NCI-H2081 treated with DMSO at 0.1 percent for 48 hours (cell line): ENCODE results near the gene TRIM68.

ENCODE experiments used
- DNase-seq: peaks from one replicate; lab custom pipeline; 2025; lab: John Stamatoyannopoulos, UW

The TRIM68 gene

DNA sequence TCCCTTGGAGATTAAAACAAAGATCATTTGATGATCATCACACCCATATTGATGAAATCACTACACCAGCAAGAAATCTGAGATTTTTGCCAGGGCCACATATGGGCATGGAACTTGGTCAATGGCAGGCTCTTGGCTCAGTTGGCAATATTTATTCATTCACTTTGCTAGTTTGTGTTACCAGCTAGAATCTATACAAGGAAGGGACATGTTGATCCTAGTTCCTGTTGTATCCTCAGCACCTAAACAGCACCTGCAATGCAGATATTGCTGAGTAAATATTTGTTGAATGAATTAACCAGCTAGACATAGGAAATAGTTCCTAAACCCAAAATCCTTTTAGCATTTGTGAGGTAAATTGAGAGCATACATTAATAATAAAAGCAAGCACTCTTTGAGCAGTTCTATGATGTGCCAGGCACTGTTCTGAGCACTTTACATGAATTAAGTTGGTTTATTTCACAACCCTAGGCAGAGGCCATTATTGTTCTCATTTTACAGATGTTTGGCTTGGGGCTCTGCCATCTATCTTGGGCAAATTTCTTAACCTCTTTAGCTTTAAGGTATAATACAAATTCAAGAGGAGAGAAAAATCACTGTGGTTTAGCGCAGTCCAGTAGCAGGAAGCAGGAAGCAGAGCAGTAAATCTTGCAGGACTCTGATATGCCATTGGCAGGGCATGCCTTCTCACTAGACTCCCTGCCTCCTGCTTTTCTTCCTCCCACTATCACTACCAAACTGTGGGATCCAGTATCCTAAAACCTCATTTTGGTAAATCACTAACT, 1.6 kb downstream of the TRIM68 start:
- DNase-seq = no peak

DNA sequence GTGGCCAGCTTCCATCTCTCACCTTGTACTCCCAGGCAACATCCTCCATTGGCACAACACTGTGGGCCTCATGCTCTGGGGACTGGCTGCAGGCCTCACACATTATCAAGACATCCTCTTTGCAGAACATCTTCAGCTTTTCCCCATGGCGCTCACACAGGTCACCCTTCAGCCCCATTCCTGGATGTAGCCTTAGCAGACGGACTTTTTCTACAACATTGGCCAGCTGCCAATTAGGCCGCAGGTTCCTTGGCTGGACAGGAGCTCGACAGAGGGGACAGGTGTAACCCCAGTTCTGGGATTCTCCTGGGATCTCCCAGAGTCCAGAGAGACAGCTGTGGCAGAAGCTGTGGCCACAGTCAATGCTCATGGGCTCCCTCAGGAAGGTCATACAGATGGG, 3.0 kb downstream of the TRIM68 start:
- DNase-seq = no peak

DNA sequence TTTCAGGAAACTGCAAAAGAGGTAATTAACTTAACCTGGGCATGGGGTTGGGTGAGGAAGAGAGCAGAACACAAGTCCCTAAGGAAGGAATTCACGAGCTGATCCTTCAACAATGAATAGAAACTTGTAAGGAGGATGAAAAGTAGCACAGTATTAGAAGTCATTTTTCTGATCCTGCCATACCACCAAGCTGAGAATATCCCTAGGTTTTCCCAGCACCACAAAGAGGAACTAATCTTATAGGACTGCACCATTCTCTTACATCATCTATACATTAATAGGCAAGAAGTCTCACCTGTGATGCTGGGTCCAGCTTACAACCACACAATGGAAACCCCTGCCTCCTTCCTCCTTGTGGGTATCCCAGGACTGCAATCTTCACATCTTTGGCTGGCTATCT, 14.3 kb downstream of the TRIM68 start, which contains the start of gene OR52I1:
TSS of gene OR52I1 (plus strand) at position 301 of the 400 bp plus-strand sequence. CDS start at position 301, 0 bp downstream.
- DNase-seq = no peak

DNA sequence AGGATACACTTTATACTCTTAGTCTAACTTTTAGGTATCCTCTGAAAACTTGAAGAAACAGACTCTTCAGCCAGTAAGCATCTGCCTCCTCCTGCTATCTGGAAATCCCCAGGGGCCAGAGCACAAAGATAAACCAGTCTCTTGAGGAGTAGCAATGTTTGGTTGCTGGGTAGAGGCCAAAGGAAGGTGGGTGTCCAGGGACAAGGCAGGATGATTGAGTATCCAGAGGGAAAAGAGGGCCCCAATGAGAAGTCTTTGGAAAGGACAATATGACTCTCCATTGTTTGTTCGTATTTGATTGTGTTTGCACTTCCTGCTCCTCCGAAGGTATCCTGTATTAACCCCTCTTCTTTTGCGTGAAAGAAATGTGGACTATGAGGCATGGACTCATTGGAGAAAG, 19.0 kb downstream of the TRIM68 start:
- DNase-seq = no peak

DNA sequence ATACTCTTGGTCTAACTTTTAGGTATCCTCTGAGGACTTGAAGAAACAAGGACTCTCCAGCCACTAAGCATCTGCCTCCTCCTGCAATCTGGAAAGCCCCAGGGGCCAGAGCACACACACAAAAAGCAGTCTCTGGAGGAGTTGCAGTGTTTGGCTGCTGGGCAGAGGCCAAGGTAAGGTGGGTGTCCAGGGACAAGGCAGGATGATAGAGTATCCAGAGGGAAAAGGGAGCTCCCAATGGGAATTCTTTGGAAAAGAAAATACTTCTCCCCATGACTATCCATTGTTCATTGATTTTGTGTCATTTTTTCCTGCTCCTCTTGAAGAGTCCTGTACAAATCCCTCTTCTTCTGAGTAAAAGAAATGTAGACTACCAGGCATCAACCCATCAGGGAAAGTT, 26.6 kb downstream of the TRIM68 start, which contains the start of gene OR52I2:
TSS of gene OR52I2 (plus strand) at position 301 of the 400 bp plus-strand sequence.
- no peak for DNase-seq

DNA sequence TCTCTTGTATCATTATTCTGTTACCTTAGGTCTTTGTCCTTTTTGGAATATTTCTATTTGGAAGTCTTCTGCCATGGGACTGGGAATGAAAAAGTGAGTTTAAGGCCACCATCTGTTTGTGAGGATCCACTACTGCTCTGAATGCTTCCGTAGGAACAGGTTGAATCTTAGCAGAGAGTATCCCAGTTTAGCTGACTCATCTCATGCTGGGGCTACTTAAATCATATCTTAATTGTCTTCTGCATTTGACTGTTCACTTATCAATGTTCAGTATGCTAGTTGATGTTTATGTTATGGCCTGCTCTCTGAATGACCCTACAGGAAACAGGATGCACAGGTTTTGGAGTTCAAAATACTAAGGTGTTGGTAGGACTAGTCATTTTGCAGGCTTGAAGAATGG, 27.9 kb downstream of the TRIM68 start:
- DNase-seq = no peak

DNA sequence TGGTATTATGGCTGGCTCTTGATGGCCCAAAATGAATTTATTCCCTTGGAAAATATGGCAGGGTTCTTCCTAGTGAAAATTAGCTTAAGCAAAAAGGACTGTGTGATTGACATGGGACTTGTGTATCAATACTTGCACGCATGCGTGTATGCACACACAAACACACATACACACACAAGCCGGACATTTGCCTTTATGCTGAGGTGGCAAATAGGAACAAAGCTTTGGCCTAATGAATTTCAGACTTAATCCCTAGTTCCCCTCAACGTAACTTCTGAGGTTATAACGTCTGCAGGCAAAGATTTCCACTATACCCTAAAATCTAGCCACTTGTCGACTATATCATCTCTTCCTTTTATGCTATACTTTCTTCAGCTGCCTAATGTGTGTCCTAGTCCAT, 29.4 kb downstream of the TRIM68 start:
- DNase-seq = no peak

DNA sequence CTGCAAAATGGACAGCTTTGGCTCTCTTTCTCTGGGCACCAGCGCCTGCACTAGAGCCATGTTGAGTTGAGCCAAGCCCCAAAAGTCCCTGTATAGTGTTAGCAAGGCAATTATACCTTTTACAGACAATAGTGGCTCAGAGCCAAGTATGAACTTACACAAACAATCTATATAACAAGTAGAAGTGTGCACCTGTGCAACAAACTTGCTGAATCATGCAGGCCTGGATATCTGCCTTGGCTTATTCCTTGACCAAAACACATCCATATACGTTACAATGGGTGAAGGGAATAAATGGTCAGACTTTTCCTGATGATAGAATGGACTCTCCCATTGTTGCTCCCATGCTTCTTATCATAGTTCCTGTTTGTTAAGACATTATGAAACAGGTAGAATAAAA, 30.3 kb downstream of the TRIM68 start:
- no peak for DNase-seq

DNA sequence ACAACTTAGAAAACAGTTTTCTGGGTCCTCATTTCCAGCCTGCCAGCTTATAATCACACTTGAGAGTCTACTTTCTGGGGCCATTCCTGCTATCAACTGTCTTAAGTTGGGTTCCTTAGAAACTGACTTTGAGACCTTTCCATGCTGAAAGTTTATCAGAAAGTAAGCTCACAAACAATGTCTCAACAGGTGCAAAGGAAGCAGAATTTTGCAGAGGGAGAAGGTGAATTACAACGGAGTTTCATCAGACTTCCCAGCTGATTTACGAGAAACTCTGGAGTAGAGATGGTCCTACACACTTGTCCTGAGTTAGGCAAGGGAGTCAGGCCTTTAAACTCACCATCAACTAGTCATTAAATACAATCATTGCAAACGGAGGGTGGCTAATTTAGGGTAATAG, 31.2 kb downstream of the TRIM68 start:
- DNase-seq = no peak

DNA sequence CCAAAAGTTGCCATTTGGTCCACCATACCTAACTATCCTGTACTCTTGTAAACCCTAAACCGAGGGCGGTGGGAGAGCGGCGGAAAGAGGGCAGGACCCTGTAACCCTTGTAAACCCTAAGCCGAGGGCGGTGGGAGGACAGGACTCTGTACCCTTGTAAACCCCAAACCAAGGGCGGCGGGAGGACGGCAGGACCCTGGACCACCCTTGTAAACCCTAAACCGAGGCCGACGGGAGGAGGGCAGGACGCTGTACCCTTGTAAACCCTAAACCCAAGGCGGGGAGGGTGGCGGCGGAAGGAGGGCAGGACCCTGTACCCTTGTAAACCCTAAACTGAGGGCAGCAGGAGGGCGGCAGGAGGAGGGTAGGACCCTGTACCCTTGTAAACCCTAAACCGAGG, 39.0 kb downstream of the TRIM68 start:
- DNase-seq = no peak

DNA sequence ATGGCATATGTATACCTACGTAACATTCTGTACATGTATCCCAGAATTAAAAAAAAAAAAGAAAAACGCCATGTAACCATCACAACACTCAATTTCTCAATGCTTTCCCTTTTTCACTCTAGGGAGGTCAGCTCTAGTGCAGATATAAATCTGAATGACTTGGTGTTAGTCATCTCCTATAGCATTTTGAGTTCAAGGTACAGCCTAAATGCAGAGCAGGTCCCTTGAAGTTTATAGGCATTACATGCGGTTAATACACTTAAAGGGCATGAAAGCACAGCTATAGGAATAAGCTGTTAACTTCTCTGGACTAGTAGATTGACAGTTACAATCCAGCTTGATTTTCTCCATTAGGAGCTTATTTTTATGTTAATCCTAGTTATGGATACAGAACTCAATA, 42.7 kb downstream of the TRIM68 start:
- no peak for DNase-seq

DNA sequence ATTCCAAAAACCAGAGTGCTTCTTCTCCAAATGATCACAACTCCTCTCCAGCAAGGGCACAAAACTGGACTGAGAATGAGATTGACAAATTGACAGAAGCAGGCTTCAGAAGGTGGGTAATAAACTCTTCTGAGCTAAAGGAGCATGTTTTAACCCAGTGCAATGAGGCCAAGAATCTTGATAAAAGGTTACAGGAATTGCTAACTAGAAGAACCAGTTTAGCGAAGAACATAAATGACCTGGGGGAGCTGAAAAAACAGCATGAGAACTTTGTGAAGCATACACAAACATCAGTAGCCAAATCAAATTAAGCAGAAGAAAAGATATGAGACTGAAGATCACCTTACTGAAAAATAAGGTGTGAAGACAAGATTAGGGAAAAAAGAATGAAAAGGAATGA, 47.6 kb downstream of the TRIM68 start:
- DNase-seq = no peak

DNA sequence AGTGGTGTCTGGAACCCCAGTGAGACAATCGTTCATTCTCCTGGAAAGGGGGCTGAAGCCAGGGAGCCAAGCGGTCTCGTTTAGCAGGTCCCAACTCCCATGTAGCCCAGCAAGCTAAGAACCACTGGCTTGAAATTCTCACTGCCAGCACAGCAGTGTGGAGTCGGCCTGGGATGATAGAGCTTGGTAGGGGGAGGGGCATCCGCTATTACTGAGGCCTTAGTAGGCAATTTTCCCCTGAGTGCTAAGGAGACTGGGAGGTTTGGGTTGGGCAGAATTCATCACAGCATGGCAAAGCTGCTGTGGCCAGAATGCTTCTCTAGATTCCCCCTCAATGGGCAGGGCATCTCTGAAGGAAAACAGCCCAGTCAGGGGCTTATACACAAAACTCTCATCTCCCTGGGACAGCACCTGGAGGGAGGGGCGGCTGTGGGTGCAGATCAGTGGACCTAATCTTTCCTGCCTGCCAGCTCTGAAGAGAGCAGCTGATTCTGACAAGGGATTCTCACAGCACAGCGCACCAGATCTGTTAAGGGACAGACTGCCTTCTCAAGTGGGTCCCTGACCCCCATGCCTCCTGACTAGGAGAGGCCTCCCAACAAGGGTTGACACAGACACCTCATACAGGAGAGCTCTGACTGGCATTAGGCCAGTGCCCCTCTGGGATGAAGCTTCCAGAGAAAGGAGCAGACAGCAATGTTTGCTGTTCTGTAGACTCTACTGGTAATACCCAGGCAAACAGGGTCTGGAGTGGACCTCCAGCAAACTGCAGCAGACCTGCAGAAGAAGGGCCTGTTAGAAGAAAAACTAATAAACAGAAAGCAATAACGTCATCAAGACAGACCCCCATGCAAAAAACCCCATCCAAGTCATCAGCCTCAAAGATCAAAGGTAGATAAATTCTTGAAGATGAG, 48.2 kb downstream of the TRIM68 start:
- DNase-seq = no peak

DNA sequence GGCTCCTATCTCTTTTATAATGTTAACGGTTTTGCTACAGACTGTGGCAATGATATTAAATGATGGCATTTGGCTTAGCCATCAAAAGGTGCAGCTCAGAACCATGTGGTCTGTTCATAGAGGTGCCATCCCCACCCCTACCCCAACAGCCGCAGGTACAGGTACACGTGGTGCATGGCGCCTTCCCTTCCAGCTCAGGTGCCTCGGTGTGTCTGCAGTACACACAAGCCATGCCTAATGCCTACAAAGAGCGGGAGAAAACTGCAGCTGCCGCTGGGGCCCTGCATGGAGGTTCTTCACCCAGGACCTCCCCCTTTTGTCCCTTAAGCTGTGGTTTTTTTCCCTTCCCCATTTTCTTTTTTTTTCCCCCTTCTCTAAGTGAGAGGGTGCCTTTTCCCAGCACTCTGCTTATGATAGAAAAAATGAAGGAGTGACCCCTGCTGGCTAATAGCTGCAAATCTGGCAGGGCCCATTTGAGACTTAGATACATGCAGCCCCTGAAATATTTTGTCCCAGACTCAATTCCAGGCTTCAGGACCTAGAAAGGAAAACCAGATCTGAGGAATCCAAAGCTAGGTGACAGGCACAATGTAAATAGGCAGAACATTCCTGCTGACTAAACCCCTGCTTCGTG, 56.6 kb downstream of the TRIM68 start:
- no peak for DNase-seq
